Progenitor cell of endocrine pancreas (in vitro differentiated cells): ENCODE results near the gene TDP1. TPM values are rescaled to one million over a fixed set of nuclear protein-coding genes. Genes with fewer than 3 reads are reported as not detected.
"Not testable (repeated sequence)": the region's sequence is repeated elsewhere in the genome, so short reads cannot be mapped to it uniquely, and the experiment has no call there.

Experiments used
- DNase-seq: peaks from one replicate; pipeline ENCODE4 v3.0.0; 2021; ENCODE audit warnings: low spot score; ENCODE audit not compliant: unreplicated experiment
- H3K27ac Mint-ChIP-seq: 2 replicates; pipeline ENCODE4 v1.8.0; 2021; ENCODE audit warnings: mild to moderate bottlenecking, moderate library complexity, mixed read lengths
- H3K27me3 Mint-ChIP-seq: 2 replicates; pipeline ENCODE4 v1.8.0; 2021; ENCODE audit warnings: mixed read lengths
- H3K36me3 Mint-ChIP-seq: 2 replicates; pipeline ENCODE4 v1.8.0; 2022; ENCODE audit warnings: mixed read lengths; ENCODE audit not compliant: insufficient read depth
- H3K4me1 Mint-ChIP-seq: 2 replicates; pipeline ENCODE4 v1.8.0; 2021; ENCODE audit warnings: low read depth, mixed read lengths
- H3K4me3 Mint-ChIP-seq: 2 replicates; pipeline ENCODE4 v1.8.0; 2021; ENCODE audit warnings: low read depth, mild to moderate bottlenecking, moderate library complexity, mixed read lengths
- H3K9me3 Mint-ChIP-seq: 2 replicates; pipeline ENCODE4 v1.8.0; 2021; ENCODE audit warnings: low read depth, mixed read lengths
- CTCF ChIP-seq: fragments of 200-600 bp; sonication (generic); IDR thresholded peaks from one replicate; pipeline ENCODE4 v1.5.0; 2021; ENCODE audit warnings: antibody characterized with exemption, mild to moderate bottlenecking; ENCODE audit not compliant: unreplicated experiment
- total RNA-seq: library from RNA; stranded (reverse); gene quantifications from 2 replicates; pipeline ENCODE4 v1.2.1, GENCODE V29; 2021

The TDP1 gene
- total RNA-seq, 1 donor from 2014 or later, result 45.9 TPM

GRCh38 chr14:90019824-90020523 is 64.2 kb downstream of the TDP1 start:
- no peak for DNase-seq
- TF ChIP-seq CTCF, result no peak
- H3K36me3 Mint-ChIP-seq, result peaks cover 31% of the 10 kb centered on the region
- no peak overlapping the region for H3K4me3 Mint-ChIP-seq
- no peaks in the 10 kb centered on the region for H3K9me3 Mint-ChIP-seq
- H3K4me1 Mint-ChIP-seq, result peaks cover 16% of the 10 kb centered on the region
- no peak overlapping the region for H3K27ac Mint-ChIP-seq
- no peaks in the 10 kb centered on the region for H3K27me3 Mint-ChIP-seq

GRCh38 chr14:90023176-90023896 is 67.6 kb downstream of the TDP1 start:
- H3K4me1 Mint-ChIP-seq, result peaks cover 12% of the 10 kb centered on the region
- no peak overlapping the region for H3K4me3 Mint-ChIP-seq
- peaks cover 28% of the 10 kb centered on the region for H3K36me3 Mint-ChIP-seq
- peak overlapping the region; percentile 54 for H3K27ac Mint-ChIP-seq
- TF ChIP-seq CTCF, result no peak
- no peak for DNase-seq
- H3K27me3 Mint-ChIP-seq, result no peaks in the 10 kb centered on the region
- no peaks in the 10 kb centered on the region for H3K9me3 Mint-ChIP-seq

GRCh38 chr14:90024910-90025309 is 69.2 kb downstream of the TDP1 start:
- no peak overlapping the region for H3K27ac Mint-ChIP-seq
- no peak overlapping the region for H3K4me3 Mint-ChIP-seq
- H3K4me1 Mint-ChIP-seq, result peaks cover 12% of the 10 kb centered on the region
- no peak for DNase-seq
- no peaks in the 10 kb centered on the region for H3K27me3 Mint-ChIP-seq
- no peaks in the 10 kb centered on the region for H3K9me3 Mint-ChIP-seq
- H3K36me3 Mint-ChIP-seq, result peaks cover 25% of the 10 kb centered on the region
- TF ChIP-seq CTCF, result no peak

GRCh38 chr14:90026608-90027007 is 70.9 kb downstream of the TDP1 start:
- peaks cover 12% of the 10 kb centered on the region for H3K4me1 Mint-ChIP-seq
- not testable (repeated sequence) for H3K27me3 Mint-ChIP-seq, DNase-seq, H3K9me3 Mint-ChIP-seq, H3K27ac Mint-ChIP-seq, H3K4me3 Mint-ChIP-seq
- H3K36me3 Mint-ChIP-seq, result peaks cover 24% of the 10 kb centered on the region

- H3K36me3 Mint-ChIP-seq, result peaks cover 27% of the 10 kb centered on the region
- no peak overlapping the region for H3K4me3 Mint-ChIP-seq
- peak overlapping the region; percentile 34 for H3K27ac Mint-ChIP-seq
- DNase-seq, result no peak
- H3K27me3 Mint-ChIP-seq, result no peaks in the 10 kb centered on the region
- H3K4me1 Mint-ChIP-seq, result peaks cover 12% of the 10 kb centered on the region
- TF ChIP-seq CTCF, result no peak
- no peaks in the 10 kb centered on the region for H3K9me3 Mint-ChIP-seq
These were observed 72.1 kb downstream of the TDP1 start for GRCh38 chr14:90027842-90028241.
